Tibial nerve (tissue), 4 donors: Measurements from ENCODE around the gene RAB39A. TPM values are rescaled to one million over a fixed set of nuclear protein-coding genes. Genes with fewer than 3 reads are reported as not detected.

Experiments used
- DNase-seq, 2 donors: peaks; one replicate each; pipeline ENCODE4 v3.0.0-alpha.2; 2019; ENCODE audit warnings: low spot score in 2 of 2
- H3K27ac ChIP-seq, 4 donors: fragments of 200-600 bp; sonication (generic) in 3 of 4; one replicate each; pipeline ENCODE4 v1.5.1; 2017 to 2019; ENCODE audit warnings: mild to moderate bottlenecking in 1 of 4
- H3K27me3 ChIP-seq, 2 donors: fragments of 200-600 bp; sonication (generic) in 1 of 2; one replicate each; pipeline versions ENCODE4 v1.5.1 to v1.6.0; 2017 to 2019
- H3K36me3 ChIP-seq, 3 donors: fragments of 200-600 bp; sonication (generic); one replicate each; pipeline ENCODE4 v1.5.1; 2018 to 2019
- H3K4me1 ChIP-seq, 4 donors: fragments of 200-600 bp; sonication (generic) in 3 of 4; one replicate each; pipeline ENCODE4 v1.5.1; 2017 to 2019
- H3K4me3 ChIP-seq, 4 donors: fragments of 200-600 bp; sonication (generic) in 3 of 4; one replicate each; pipeline ENCODE4 v1.5.1; 2017 to 2019; ENCODE audit warnings: mild to moderate bottlenecking in 1 of 4, moderate library complexity in 1 of 4
- H3K9me3 ChIP-seq, 4 donors: fragments of 200-600 bp; sonication (generic) in 3 of 4; one replicate each; pipeline ENCODE4 v1.5.1; 2017 to 2019
- CTCF ChIP-seq, 5 experiments: fragments of 200-600 bp in 3 of 5; fragments of 450-650 bp in 2 of 5; sonication (generic) in 3 of 5; IDR thresholded peaks; one replicate each; pipeline ENCODE4 v1.5.1; 2016 to 2019; ENCODE audit warnings: antibody characterized with exemption in 5 of 5, mild to moderate bottlenecking in 3 of 5, moderate library complexity in 2 of 5
- EP300 ChIP-seq, 2 donors: sonication (generic); formaldehyde crosslinking; IDR thresholded peaks; one replicate each; pipeline ENCODE4 v1.6.1; 2017; ENCODE audit warnings: antibody characterized with exemption in 2 of 2, mild to moderate bottlenecking in 1 of 2
- POLR2A ChIP-seq, 2 donors: fragments of 450-650 bp; IDR thresholded peaks; one replicate each; pipeline ENCODE4 v1.6.1; 2017; ENCODE audit warnings: antibody characterized with exemption in 2 of 2, mild to moderate bottlenecking in 2 of 2, moderate library complexity in 2 of 2
- WGBS, 2 donors: methylation state at CpG; one replicate each; pipeline ENCODE4 v1.1.5; 2018; 5-methylcytosine and 5-hydroxymethylcytosine counted together
- total RNA-seq, 4 donors: library from RNA; depleted of rRNA; stranded (reverse); fragments of >200 nt; gene quantifications; one replicate each; pipeline ENCODE4 v1.1.0, GENCODE V29; 2016

Gene RAB39A
- total RNA-seq, 4 donors from 2014 or later = 0.63 to 2.4 (median 1.5) TPM; not detected in 1

- H3K4me1 ChIP-seq = no peaks in the 10 kb centered on the region
- H3K4me3 ChIP-seq = no peak overlapping the region
- no peaks in the 10 kb centered on the region for H3K36me3 ChIP-seq
- no peak for DNase-seq
- no peaks in the 10 kb centered on the region for H3K9me3 ChIP-seq
- no peak for TF ChIP-seq CTCF (IDR thresholded peaks at IDR 0.05)
- no peak for TF ChIP-seq EP300 (IDR thresholded peaks at IDR 0.05)
- TF ChIP-seq POLR2A (IDR thresholded peaks at IDR 0.05) = no peak
- WGBS, 2 donors = 67 to 78% methylated on average over 8 of the region's 8 CpGs
- no peaks in the 10 kb centered on the region for H3K27me3 ChIP-seq
- H3K27ac ChIP-seq = no peak overlapping the region
These were observed 34.8 kb downstream of the RAB39A start for GRCh38 chr11:107963091-107963490.

GRCh38 chr11:107969219-107969618 is 41.0 kb downstream of the RAB39A start:
- no peaks in the 10 kb centered on the region for H3K9me3 ChIP-seq
- H3K4me3 ChIP-seq = no peak overlapping the region
- no peaks in the 10 kb centered on the region for H3K36me3 ChIP-seq
- H3K4me1 ChIP-seq = no peaks in the 10 kb centered on the region
- H3K27ac ChIP-seq = no peak overlapping the region
- no peak for TF ChIP-seq POLR2A (IDR thresholded peaks at IDR 0.05)
- TF ChIP-seq EP300 (IDR thresholded peaks at IDR 0.05) = no peak
- TF ChIP-seq CTCF (IDR thresholded peaks at IDR 0.05) = no peak
- H3K27me3 ChIP-seq = no peaks in the 10 kb centered on the region
- DNase-seq = no peak

- DNase-seq = no peak
- Histone ChIP-seq H3K9me3 (no peaks in the 10 kb centered on the region), H3K27me3 (no peaks in the 10 kb centered on the region), H3K36me3 (no peaks in the 10 kb centered on the region), H3K27ac (no peak overlapping the region), H3K4me3 (no peak overlapping the region), H3K4me1 (no peaks in the 10 kb centered on the region)
- TF ChIP-seq CTCF (IDR thresholded peaks at IDR 0.05) = no peak
- no peak for TF ChIP-seq EP300 (IDR thresholded peaks at IDR 0.05)
- TF ChIP-seq POLR2A (IDR thresholded peaks at IDR 0.05) = no peak
- 76 to 84% methylated on average over 5 of the region's 5 CpGs for WGBS, 2 donors
These were observed 41.8 kb downstream of the RAB39A start for GRCh38 chr11:107970049-107970448.

- 91 to 100% methylated on average over 1 of the region's 1 CpG for WGBS, 2 donors
- Histone ChIP-seq H3K36me3 (no peaks in the 10 kb centered on the region), H3K9me3 (no peaks in the 10 kb centered on the region), H3K27ac (no peak overlapping the region), H3K4me1 (no peaks in the 10 kb centered on the region), H3K27me3 (no peaks in the 10 kb centered on the region), H3K4me3 (no peak overlapping the region)
- no peak for TF ChIP-seq EP300 (IDR thresholded peaks at IDR 0.05)
- no peak for TF ChIP-seq POLR2A (IDR thresholded peaks at IDR 0.05)
- no peak for TF ChIP-seq CTCF (IDR thresholded peaks at IDR 0.05)
- no peak for DNase-seq
These were observed 45.4 kb downstream of the RAB39A start for GRCh38 chr11:107973641-107974040.

DNA sequence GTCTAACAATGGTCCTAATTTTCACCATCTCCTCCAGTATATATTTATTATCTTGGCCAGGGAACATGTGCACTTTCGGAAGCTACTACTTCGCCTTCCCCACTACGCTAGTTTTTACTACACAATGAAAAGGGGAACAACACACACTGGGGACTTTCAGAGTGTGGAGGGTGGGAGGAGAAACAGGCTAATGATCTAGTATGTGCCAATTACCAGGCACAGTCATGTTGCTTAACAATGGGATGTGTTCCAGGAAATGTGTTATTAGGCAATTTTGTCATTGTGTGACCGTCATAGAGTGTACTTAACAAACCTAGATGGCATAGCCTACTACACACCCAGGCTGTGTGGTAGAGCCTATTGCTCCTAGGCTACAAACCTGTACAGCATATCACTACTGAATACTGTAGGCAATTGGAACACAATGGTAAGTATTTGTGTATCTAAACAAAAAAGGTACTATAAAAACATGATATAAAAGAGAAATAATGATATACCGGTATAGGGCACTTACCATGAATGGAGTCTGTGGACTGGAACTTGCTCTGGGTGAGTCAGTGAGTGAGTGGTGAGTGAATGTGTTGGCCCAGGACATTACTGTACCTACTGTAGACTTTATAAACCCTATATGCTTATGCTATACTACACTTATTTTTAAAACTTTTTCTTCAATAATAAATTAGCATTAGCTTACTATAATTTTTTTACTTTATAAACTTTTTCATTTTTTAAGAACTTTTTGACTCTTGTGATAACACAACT is 60.3 kb downstream of the RAB39A start:
- H3K27me3 ChIP-seq = no peaks in the 10 kb centered on the region
- TF ChIP-seq EP300 (IDR thresholded peaks at IDR 0.05) (peak in 1 of 2 donors; percentile 12), CTCF (IDR thresholded peaks at IDR 0.05) (no peak), POLR2A (IDR thresholded peaks at IDR 0.05) (no peak)
- no peak overlapping the region for H3K4me3 ChIP-seq
- no peaks in the 10 kb centered on the region for H3K9me3 ChIP-seq
- 70 to 72% methylated on average over 5 of the region's 5 CpGs for WGBS, 2 donors
- DNase-seq = no peak
- H3K36me3 ChIP-seq = no peaks in the 10 kb centered on the region
- H3K27ac ChIP-seq = no peak overlapping the region
- H3K4me1 ChIP-seq = no peaks in the 10 kb centered on the region
